ENCODE data around the gene SNX10. TPM values are rescaled to one million over a fixed set of nuclear protein-coding genes. Genes with fewer than 3 reads are reported as not detected.
"Not testable (repeated sequence)": the region's sequence is repeated elsewhere in the genome, so short reads cannot be mapped to it uniquely, and the experiment has no call there.

SNX10 gene
- total RNA-seq, 1 donor from 2014 or later: 42.1 TPM

DNA sequence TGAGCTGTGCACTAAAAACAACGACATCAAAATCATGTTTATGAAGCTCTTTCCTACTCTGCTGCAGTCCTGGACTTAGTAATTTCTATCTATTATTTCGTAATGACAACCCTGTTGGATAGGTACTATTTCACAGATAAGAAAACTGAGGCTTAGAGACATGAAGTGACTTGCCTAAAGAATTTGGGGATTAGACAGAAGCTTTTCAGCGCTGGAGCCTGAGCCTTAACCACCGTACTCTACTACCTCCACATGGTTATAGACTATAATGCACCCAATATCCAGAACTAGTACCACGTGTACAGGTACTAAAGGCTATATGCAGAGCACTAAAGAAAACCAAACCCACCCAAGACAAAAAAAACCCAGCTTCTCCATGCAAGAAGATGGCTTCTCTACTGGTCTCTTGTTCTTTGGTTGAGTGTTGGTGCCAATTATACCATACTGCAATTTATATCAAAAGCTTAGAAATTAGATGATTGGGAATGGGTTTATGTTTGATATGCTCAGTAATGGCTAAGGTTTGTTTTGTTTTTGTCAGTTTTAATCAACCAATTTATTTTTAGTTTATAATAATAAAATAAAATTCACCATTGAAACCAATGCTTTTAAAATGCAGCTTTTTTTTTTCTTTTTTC lies 6.5 kb upstream of the SNX10 start:
- Mint-ChIP-seq H3K27me3 (peaks cover 7% of the 10 kb centered on the region), H3K9me3 (no peaks in the 10 kb centered on the region), H3K4me3 (no peak overlapping the region), H3K27ac (no peak overlapping the region), H3K4me1 (peaks cover 7% of the 10 kb centered on the region), H3K36me3 (ENCODE audit: low read depth) (no peaks in the 10 kb centered on the region)
- DNase-seq: peak; percentile 70
- intact Hi-C loops (cut with micrococcal nuclease): loop anchor here (5.0 kb wide), 1 partner anchor 393 kb away; no protein-coding TSS in a partner anchor

GRCh38 chr7:26286157-26286556 lies 5.5 kb upstream of the SNX10 start:
- Mint-ChIP-seq H3K9me3 (no peaks in the 10 kb centered on the region), H3K27me3 (peaks cover 7% of the 10 kb centered on the region), H3K36me3 (ENCODE audit: low read depth) (no peaks in the 10 kb centered on the region), H3K4me3 (no peak overlapping the region), H3K4me1 (peaks cover 2% of the 10 kb centered on the region), H3K27ac (no peak overlapping the region)
- DNase-seq: no peak
- intact Hi-C loops (cut with micrococcal nuclease): loop anchor here (5.0 kb wide), 1 partner anchor 394 kb away; no protein-coding TSS in a partner anchor

- H3K27ac Mint-ChIP-seq, DNase-seq: not testable (repeated sequence)
- intact Hi-C loops (cut with micrococcal nuclease): loop anchor here (5.0 kb wide), 1 partner anchor 396 kb away; no protein-coding TSS in a partner anchor
Measured at GRCh38 chr7:26288126-26288525, 3.5 kb upstream of the SNX10 start.

GRCh38 chr7:26291251-26291650 lies 411 bp upstream of the SNX10 start:
- H3K4me3 Mint-ChIP-seq: peak overlapping the region; percentile 98
- no peaks in the 10 kb centered on the region for H3K9me3 Mint-ChIP-seq
- intact Hi-C loops (cut with micrococcal nuclease): loop anchor here (5.0 kb wide), 2 partner anchors 46 to 199 kb away; no protein-coding TSS in a partner anchor
- H3K27ac Mint-ChIP-seq: peak overlapping the region; percentile 91
- peaks cover 13% of the 10 kb centered on the region for H3K36me3 Mint-ChIP-seq (ENCODE audit: low read depth)
- peaks cover 7% of the 10 kb centered on the region for H3K27me3 Mint-ChIP-seq
- DNase-seq: no peak
- peaks cover 32% of the 10 kb centered on the region for H3K4me1 Mint-ChIP-seq

More at GRCh38 chr7:26288126-26288525, 3.5 kb upstream of the SNX10 start:
- not testable (repeated sequence) for H3K4me3 Mint-ChIP-seq; H3K27me3 Mint-ChIP-seq; H3K9me3 Mint-ChIP-seq; H3K36me3 Mint-ChIP-seq (ENCODE audit: low read depth)
- H3K4me1 Mint-ChIP-seq: peaks cover 13% of the 10 kb centered on the region

DNA sequence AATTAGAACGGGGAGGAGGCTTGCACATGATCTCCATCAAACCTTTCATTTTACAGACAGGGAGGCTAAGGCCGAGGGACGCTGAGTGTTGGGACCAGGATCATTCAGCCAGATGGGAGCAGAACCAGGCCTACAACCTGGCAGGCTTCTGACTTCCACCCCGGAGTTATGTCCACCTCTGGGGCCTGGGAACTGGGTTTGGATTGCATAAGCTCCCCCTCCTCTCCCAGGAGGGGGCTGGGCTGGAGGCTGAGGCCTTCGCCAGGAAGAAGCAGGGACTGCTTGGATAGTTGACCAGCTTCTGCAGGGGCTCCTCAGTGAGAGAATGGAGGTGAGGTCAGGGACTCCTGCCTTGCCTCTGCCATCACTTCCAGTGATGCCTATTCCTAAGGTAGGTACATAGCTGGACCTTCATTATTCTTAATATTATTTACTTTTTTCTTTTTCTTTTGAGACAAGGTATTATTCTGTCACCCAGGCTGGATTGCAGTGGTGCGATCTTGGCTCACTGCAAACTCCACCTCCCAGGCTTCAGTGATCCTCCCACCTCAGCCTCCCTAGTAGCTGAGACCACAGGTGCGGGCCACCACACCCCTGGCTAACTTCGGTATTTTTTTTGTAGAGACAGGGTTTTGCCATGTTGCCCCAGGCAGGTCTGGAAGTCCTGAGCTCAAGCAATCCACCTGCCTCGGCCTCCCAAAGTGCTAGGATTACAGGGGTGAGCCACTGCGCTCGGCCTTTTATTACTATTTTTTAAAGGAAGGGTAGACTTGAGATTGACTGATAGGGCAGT lies 1.3 kb downstream of the SNX10 start:
- DNase-seq: peak; percentile 66
- Mint-ChIP-seq H3K27me3 (peaks cover 2% of the 10 kb centered on the region), H3K36me3 (ENCODE audit: low read depth) (peaks cover 13% of the 10 kb centered on the region)

GRCh38 chr7:26293569-26294308 lies 2.1 kb downstream of the SNX10 start:
- Mint-ChIP-seq H3K27me3 (no peaks in the 10 kb centered on the region), H3K36me3 (ENCODE audit: low read depth) (peaks cover 15% of the 10 kb centered on the region), H3K4me1 (peaks cover 39% of the 10 kb centered on the region), H3K4me3 (peak overlapping the region; percentile 98), H3K27ac (peak overlapping the region; percentile 94), H3K9me3 (no peaks in the 10 kb centered on the region)
- peak; percentile 92 for DNase-seq
- intact Hi-C loops (cut with micrococcal nuclease): loop anchor here (1.0 to 5.0 kb wide), 7 partner anchors 12 to 201 kb away; partner anchors contain the start of gene HNRNPA2B1

More for the DNA sequence above, 1.3 kb downstream of the SNX10 start:
- Mint-ChIP-seq H3K9me3 (no peaks in the 10 kb centered on the region), H3K27ac (peak overlapping the region; percentile 94), H3K4me3 (peak overlapping the region; percentile 98), H3K4me1 (peaks cover 33% of the 10 kb centered on the region)
- intact Hi-C loops (cut with micrococcal nuclease): loop anchor here (5.0 kb wide), 2 partner anchors 44 to 201 kb away; no protein-coding TSS in a partner anchor

- intact Hi-C loops (cut with micrococcal nuclease): loop anchor here (2.0 kb wide), 1 partner anchor 70 kb away; no protein-coding TSS in a partner anchor
- peaks cover 18% of the 10 kb centered on the region for H3K36me3 Mint-ChIP-seq (ENCODE audit: low read depth)
- H3K4me1 Mint-ChIP-seq: peaks cover 42% of the 10 kb centered on the region
Measured at GRCh38 chr7:26295015-26295414, 3.4 kb downstream of the SNX10 start.

DNA sequence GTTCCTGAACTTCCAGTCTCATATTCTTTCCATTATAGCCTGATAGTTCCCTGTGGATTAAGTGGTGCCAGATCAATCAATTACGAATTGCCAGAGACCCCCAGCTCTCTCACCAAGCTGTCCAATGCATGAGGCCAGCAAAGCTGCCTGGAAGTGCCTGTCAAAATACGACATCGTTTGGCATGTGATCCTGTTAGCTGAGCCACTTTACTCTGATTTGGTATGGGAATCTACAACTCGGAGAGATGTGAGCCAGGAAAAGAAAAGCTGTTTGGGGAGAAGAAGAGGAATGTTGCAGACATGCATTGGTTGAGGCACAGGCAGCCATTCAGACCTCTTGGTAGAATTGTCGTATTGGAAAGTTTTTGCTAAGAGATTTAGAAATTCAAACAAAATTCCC lies 3.9 kb downstream of the SNX10 start:
- intact Hi-C loops (cut with micrococcal nuclease): loop anchor here (2.0 kb wide), 1 partner anchor 69 kb away; no protein-coding TSS in a partner anchor
- Mint-ChIP-seq H3K9me3 (no peaks in the 10 kb centered on the region), H3K4me1 (peaks cover 42% of the 10 kb centered on the region), H3K27me3 (no peaks in the 10 kb centered on the region), H3K36me3 (ENCODE audit: low read depth) (peaks cover 18% of the 10 kb centered on the region), H3K27ac (no peak overlapping the region), H3K4me3 (no peak overlapping the region)
- DNase-seq: no peak

More at GRCh38 chr7:26295015-26295414, 3.4 kb downstream of the SNX10 start:
- peak overlapping the region; percentile 94 for H3K27ac Mint-ChIP-seq
- peak overlapping the region; percentile 98 for H3K4me3 Mint-ChIP-seq
- H3K9me3 Mint-ChIP-seq: no peaks in the 10 kb centered on the region
- DNase-seq: no peak
- no peaks in the 10 kb centered on the region for H3K27me3 Mint-ChIP-seq

DNA sequence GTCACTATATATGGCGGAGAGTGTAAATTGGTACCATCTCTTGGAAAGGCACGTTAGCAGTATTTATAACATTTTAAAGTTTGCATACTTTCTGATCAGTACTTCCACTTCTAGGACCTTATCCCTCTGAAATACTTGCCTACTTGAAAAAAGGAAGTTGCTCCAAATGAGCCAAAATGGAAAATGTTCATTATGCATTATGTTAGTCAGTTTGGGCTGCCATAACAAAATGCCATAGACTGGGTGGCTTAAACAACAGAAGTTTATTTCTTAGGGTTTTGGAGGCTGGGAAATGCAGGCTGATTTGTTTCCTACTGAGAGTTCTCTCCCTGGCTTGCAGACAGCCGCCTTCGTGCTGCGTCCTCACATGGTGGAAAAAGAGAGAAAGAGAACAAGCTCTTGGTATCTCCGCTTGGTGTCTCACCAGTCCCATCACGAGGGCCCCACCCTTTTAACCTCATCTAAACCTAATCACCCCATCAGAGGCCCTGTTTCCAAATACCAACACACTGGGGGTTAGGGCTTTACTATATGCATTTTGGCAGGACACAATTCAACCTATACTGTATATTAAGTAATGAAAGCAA lies 6.9 kb downstream of the SNX10 start:
- H3K36me3 Mint-ChIP-seq (ENCODE audit: low read depth): peaks cover 28% of the 10 kb centered on the region
- peaks cover 27% of the 10 kb centered on the region for H3K4me1 Mint-ChIP-seq
- H3K27me3 Mint-ChIP-seq: no peaks in the 10 kb centered on the region
- H3K27ac Mint-ChIP-seq: no peak overlapping the region
- intact Hi-C loops (cut with micrococcal nuclease): no loop called here
- H3K4me3 Mint-ChIP-seq: no peak overlapping the region
- no peaks in the 10 kb centered on the region for H3K9me3 Mint-ChIP-seq
- DNase-seq: no peak

GRCh38 chr7:26305090-26305868 lies 13.6 kb downstream of the SNX10 start:
- H3K4me3 Mint-ChIP-seq: peak overlapping the region; percentile 75
- H3K27me3 Mint-ChIP-seq: no peaks in the 10 kb centered on the region
- H3K9me3 Mint-ChIP-seq: no peaks in the 10 kb centered on the region
- DNase-seq: peak; percentile 79
- H3K27ac Mint-ChIP-seq: peak overlapping the region; percentile 83
- peaks cover 31% of the 10 kb centered on the region for H3K36me3 Mint-ChIP-seq (ENCODE audit: low read depth)
- intact Hi-C loops (cut with micrococcal nuclease): loop anchor here (1.0 kb wide), 1 partner anchor 11 kb away; no protein-coding TSS in a partner anchor
- peaks cover 24% of the 10 kb centered on the region for H3K4me1 Mint-ChIP-seq

DNA sequence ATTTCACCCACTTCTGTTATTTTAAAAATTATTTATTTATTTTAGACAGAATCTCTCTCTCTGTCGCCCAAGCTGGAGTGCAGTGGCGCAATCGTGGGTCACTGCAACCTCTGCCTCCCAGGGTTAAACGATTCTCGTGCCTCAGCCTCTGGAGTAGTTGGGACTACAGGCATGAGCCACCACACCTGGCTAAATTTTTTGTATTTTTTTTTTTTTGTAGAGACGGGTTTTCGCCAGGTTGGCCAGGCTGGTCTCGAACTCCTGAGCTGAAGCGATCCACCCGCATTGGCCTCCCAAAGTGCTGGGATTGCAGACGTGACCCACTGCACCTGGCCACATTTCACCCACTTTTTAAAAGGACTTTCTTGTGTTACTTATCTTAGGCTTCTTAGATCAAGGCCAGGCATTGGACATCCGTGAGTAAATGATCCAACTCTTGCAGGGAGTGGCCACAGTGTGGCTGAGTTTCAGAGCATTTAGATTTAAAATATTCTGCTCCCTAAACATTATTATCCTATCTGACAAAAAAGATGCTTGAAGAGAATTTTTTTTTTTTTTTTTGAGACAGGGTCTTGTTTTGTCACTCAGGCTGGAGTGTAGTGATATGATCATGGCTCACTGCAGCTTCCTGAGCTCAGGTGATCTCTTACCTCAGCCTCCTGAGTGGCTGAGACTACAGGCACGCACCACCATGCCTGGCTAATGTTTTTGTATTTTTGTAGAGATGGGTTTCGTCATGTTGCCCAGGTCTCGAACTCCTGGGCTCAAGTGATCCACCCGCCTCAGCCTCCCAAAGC lies 14.4 kb downstream of the SNX10 start:
- peaks cover 24% of the 10 kb centered on the region for H3K4me1 Mint-ChIP-seq
- H3K4me3 Mint-ChIP-seq: no peak overlapping the region
- H3K27me3 Mint-ChIP-seq: no peaks in the 10 kb centered on the region
- intact Hi-C loops (cut with micrococcal nuclease): loop anchor here (1.0 kb wide), 1 partner anchor 12 kb away; no protein-coding TSS in a partner anchor
- H3K36me3 Mint-ChIP-seq (ENCODE audit: low read depth): peaks cover 29% of the 10 kb centered on the region
- no peaks in the 10 kb centered on the region for H3K9me3 Mint-ChIP-seq
- H3K27ac Mint-ChIP-seq: no peak overlapping the region
- DNase-seq: no peak

DNA sequence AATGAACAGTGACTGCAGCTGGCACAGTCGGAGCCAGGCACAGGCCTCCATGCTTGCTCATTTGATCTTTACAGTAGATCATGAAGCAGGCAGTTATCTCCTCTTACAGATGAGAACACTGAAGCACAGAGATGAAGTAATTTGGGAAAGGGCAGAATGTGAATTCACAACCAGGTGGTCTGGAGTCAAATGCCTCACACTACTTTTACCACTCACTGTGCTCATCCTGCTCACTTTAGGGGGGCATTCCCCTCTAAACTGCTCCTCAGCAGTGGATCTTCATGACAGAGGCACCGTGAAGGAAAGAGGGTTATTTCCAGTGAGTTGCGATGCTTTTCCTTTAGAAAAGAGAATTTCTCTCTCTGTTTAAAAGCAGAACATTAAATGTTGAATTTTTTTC lies 15.1 kb downstream of the SNX10 start:
- H3K36me3 Mint-ChIP-seq (ENCODE audit: low read depth): peaks cover 28% of the 10 kb centered on the region
- H3K9me3 Mint-ChIP-seq: no peaks in the 10 kb centered on the region
- peaks cover 24% of the 10 kb centered on the region for H3K4me1 Mint-ChIP-seq
- no peak for DNase-seq
- no peaks in the 10 kb centered on the region for H3K27me3 Mint-ChIP-seq
- no peak overlapping the region for H3K4me3 Mint-ChIP-seq
- no peak overlapping the region for H3K27ac Mint-ChIP-seq
- intact Hi-C loops (cut with micrococcal nuclease): no loop called here
